Karpas-422 (cell line): ENCODE results near the gene SHANK1. TPM values are rescaled to one million over a fixed set of nuclear protein-coding genes. Genes with fewer than 3 reads are reported as not detected.
"Not testable (repeated sequence)": the region's sequence is repeated elsewhere in the genome, so short reads cannot be mapped to it uniquely, and the experiment has no call there.

Experiments
- DNase-seq: peaks from one replicate; pipeline ENCODE4 v3.0.0-alpha.2; 2015
- H2AFZ ChIP-seq: fragments of 200-600 bp; sonication (generic); 2 replicates; pipeline ENCODE4 v1.6.1; 2014; ENCODE audit warnings: antibody characterized with exemption, low read length, mixed read lengths
- H3K27ac ChIP-seq: fragments of 200-600 bp; sonication (generic); 2 replicates; pipeline ENCODE4 v1.5.1; 2014; ENCODE audit warnings: mild to moderate bottlenecking, low read length, moderate library complexity
- H3K27me3 ChIP-seq: fragments of 200-600 bp; sonication (generic); 2 replicates; pipeline ENCODE4 v1.6.1; 2014; ENCODE audit warnings: low read length, mixed read lengths
- H3K36me3 ChIP-seq: fragments of 200-600 bp; sonication (generic); 2 replicates; pipeline ENCODE4 v1.6.1; 2014; ENCODE audit warnings: low read length, mixed read lengths; ENCODE audit not compliant: insufficient read depth
- H3K4me1 ChIP-seq: fragments of 200-600 bp; sonication (generic); 2 replicates; pipeline ENCODE4 v1.6.1; 2014; ENCODE audit warnings: mild to moderate bottlenecking, low read length, mixed read lengths
- H3K4me2 ChIP-seq: fragments of 200-600 bp; sonication (generic); 2 replicates; pipeline ENCODE4 v1.6.1; 2014; ENCODE audit warnings: low read length, low read depth, mild to moderate bottlenecking; ENCODE audit not compliant: poor library complexity, severe bottlenecking
- H3K4me3 ChIP-seq: fragments of 200-600 bp; sonication (generic); 2 replicates; pipeline ENCODE4 v1.5.1; 2014; ENCODE audit warnings: mild to moderate bottlenecking, antibody characterized with exemption, low read length, mixed read lengths
- H3K79me2 ChIP-seq: fragments of 200-600 bp; sonication (generic); 2 replicates; pipeline ENCODE4 v1.6.1; 2014; ENCODE audit warnings: mild to moderate bottlenecking, low read length, mixed read lengths
- H3K9ac ChIP-seq: fragments of 200-600 bp; sonication (generic); 2 replicates; pipeline ENCODE4 v1.6.0; 2014; ENCODE audit warnings: low read length
- H3K9me2 ChIP-seq: fragments of 200-600 bp; sonication (generic), shearing (Covaris generic); replicated peaks from 2 replicates; pipeline ENCODE4 v1.6.0; 2014; ENCODE audit warnings: mild to moderate bottlenecking, low read length, moderate library complexity; ENCODE audit not compliant: insufficient read depth
- H3K9me3 ChIP-seq: fragments of 300-700, 200-600 bp; sonication (generic); 2 replicates; pipeline ENCODE4 v1.6.1; 2014; ENCODE audit warnings: low read length, mixed read lengths
- H4K20me1 ChIP-seq: fragments of 200-600 bp; sonication (generic); 2 replicates; pipeline ENCODE4 v1.6.1; 2014; ENCODE audit warnings: mild to moderate bottlenecking, antibody characterized with exemption, low read length, low read depth; ENCODE audit not compliant: insufficient read depth
- total RNA-seq: library from RNA; depleted of rRNA; stranded (reverse); fragments of >200 nt; shearing (Covaris generic); gene quantifications from 2 replicates; pipeline ENCODE4 v1.2.3, GENCODE V29; 2014; ENCODE audit warnings: low replicate concordance; rRNA removed

Gene SHANK1
- total RNA-seq: not detected in 2 replicates

- Histone ChIP-seq H3K9me2 (no peaks in the 10 kb centered on the region), H3K4me2 (no peak within 1 kb of the TSS), H3K36me3 (no peaks in the 10 kb centered on the region), H4K20me1 (no peaks in the 10 kb centered on the region), H3K27ac (no peak within 1 kb of the TSS), H3K4me3 (no peak within 1 kb of the TSS), H3K79me2 (no peaks in the 10 kb centered on the region), H2AFZ (no peak within 1 kb of the TSS), H3K4me1 (no peaks in the 10 kb centered on the region), H3K27me3 (no peaks in the 10 kb centered on the region), H3K9me3 (no peaks in the 10 kb centered on the region), H3K9ac (no peak within 1 kb of the TSS)
- DNase-seq: no peak
These were observed at the start of gene SHANK1 for GRCh38 chr19:50719566-50719965. Gene SHANK1 (minus strand): TSS chr19:50719802. CDS start chr19:50716919, 2,883 bp downstream.

GRCh38 chr19:50768277-50768676 is 48.7 kb upstream of the SHANK1 start:
- Histone ChIP-seq H3K9me3 (no peaks in the 10 kb centered on the region), H4K20me1 (no peaks in the 10 kb centered on the region), H3K9me2 (no peaks in the 10 kb centered on the region), H3K27ac (no peak overlapping the region), H3K9ac (no peak overlapping the region), H3K36me3 (no peaks in the 10 kb centered on the region), H2AFZ (no peak overlapping the region), H3K79me2 (no peaks in the 10 kb centered on the region), H3K27me3 (no peaks in the 10 kb centered on the region), H3K4me1 (peaks cover 7% of the 10 kb centered on the region), H3K4me3 (no peak overlapping the region), H3K4me2 (no peak overlapping the region)
- DNase-seq: no peak

- H3K27me3 ChIP-seq, H3K27ac ChIP-seq, DNase-seq, H3K9ac ChIP-seq, H3K9me3 ChIP-seq, H3K4me3 ChIP-seq, H3K4me1 ChIP-seq, H3K4me2 ChIP-seq, H3K9me2 ChIP-seq, H3K36me3 ChIP-seq, H2AFZ ChIP-seq, H4K20me1 ChIP-seq, H3K79me2 ChIP-seq: not testable (repeated sequence)
These were observed 47.7 kb upstream of the SHANK1 start for GRCh38 chr19:50767263-50767662.

- not testable (repeated sequence) for H3K27me3 ChIP-seq, H4K20me1 ChIP-seq
These were observed 47.1 kb upstream of the SHANK1 start for GRCh38 chr19:50766746-50767145.

GRCh38 chr19:50764409-50764808 is 44.8 kb upstream of the SHANK1 start:
- H3K9ac ChIP-seq: no peak overlapping the region
- no peak overlapping the region for H2AFZ ChIP-seq
- no peaks in the 10 kb centered on the region for H3K79me2 ChIP-seq
- no peak overlapping the region for H3K4me3 ChIP-seq
- H3K4me1 ChIP-seq: no peaks in the 10 kb centered on the region
- H3K36me3 ChIP-seq: no peaks in the 10 kb centered on the region
- no peaks in the 10 kb centered on the region for H3K27me3 ChIP-seq
- H3K27ac ChIP-seq: no peak overlapping the region
- no peaks in the 10 kb centered on the region for H3K9me2 ChIP-seq
- no peak overlapping the region for H3K4me2 ChIP-seq
- DNase-seq: no peak
- H3K9me3 ChIP-seq: 0 out of 2 replicates have a peak, but pooled peaks cover 5% of the 10 kb centered on the region
- H4K20me1 ChIP-seq: no peaks in the 10 kb centered on the region

More at GRCh38 chr19:50766746-50767145, 47.1 kb upstream of the SHANK1 start:
- H3K27ac ChIP-seq, H3K9me2 ChIP-seq, H3K9ac ChIP-seq, H3K4me1 ChIP-seq, H3K9me3 ChIP-seq, H2AFZ ChIP-seq, H3K4me2 ChIP-seq, H3K79me2 ChIP-seq, H3K36me3 ChIP-seq, H3K4me3 ChIP-seq, DNase-seq: not testable (repeated sequence)

GRCh38 chr19:50763521-50763920 is 43.9 kb upstream of the SHANK1 start:
- not testable (repeated sequence) for H3K9ac ChIP-seq, H3K27ac ChIP-seq, H3K79me2 ChIP-seq, H4K20me1 ChIP-seq, H3K4me3 ChIP-seq, H3K27me3 ChIP-seq, H3K9me3 ChIP-seq, H3K4me2 ChIP-seq, H3K4me1 ChIP-seq, H3K9me2 ChIP-seq, H2AFZ ChIP-seq, H3K36me3 ChIP-seq, DNase-seq

DNA sequence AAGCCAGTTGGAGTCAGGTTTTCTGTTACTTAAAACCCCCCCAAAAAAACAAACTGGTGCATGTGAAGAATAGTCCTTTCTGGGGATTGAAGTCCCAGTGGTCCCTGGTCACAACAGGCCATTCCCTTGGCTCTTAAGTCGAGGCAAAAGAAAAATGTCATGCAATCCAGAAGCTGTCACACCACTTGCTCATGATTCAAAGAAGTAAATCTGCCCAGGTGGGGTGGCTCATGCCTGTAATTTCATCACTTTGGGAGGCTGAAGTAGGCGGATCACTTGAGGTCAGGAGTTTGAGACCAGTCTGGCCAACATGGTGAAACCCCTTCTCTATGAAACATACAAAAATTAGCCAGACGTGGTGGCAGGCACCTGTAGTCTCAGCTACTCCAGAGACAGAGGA is 41.9 kb upstream of the SHANK1 start:
- H3K27me3 ChIP-seq, H2AFZ ChIP-seq, H4K20me1 ChIP-seq, H3K4me3 ChIP-seq, H3K9me3 ChIP-seq, H3K4me2 ChIP-seq, H3K9me2 ChIP-seq, H3K36me3 ChIP-seq, H3K27ac ChIP-seq, H3K4me1 ChIP-seq, H3K79me2 ChIP-seq, DNase-seq, H3K9ac ChIP-seq: not testable (repeated sequence)

GRCh38 chr19:50759886-50760285 is 40.3 kb upstream of the SHANK1 start:
- Histone ChIP-seq H3K4me3 (no peak overlapping the region), H3K9me2 (no peaks in the 10 kb centered on the region), H3K27ac (no peak overlapping the region), H3K36me3 (no peaks in the 10 kb centered on the region), H3K4me1 (no peaks in the 10 kb centered on the region), H4K20me1 (no peaks in the 10 kb centered on the region), H3K9ac (no peak overlapping the region), H3K27me3 (no peaks in the 10 kb centered on the region), H3K79me2 (no peaks in the 10 kb centered on the region), H2AFZ (0 out of 2 replicates have a peak overlapping the region, but pooled peaks have one; percentile 75), H3K4me2 (no peak overlapping the region), H3K9me3 (0 out of 2 replicates have a peak, but pooled peaks cover 5% of the 10 kb centered on the region)
- DNase-seq: peak; percentile 81

DNA sequence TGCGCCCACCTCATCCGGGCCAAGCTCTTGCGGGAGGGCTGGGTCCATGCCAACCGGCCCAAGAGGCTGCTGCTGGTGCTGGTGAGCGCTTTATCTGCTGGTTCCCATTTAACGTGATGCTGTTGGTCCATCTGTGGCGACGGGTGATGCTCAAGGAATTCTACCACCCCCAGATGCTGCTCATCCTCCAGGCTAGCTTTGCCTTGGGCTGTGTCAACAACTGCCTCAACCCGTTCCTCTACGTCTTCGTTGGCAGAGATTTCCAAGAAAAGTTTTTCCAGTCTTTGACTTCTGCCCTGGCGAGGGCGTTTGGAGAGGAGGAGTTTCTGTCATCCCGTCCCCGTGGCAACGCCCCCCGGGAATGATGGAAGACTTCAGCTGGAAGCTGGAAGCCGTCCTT is 39.5 kb upstream of the SHANK1 start:
- H3K4me2 ChIP-seq, H3K4me3 ChIP-seq, H4K20me1 ChIP-seq, H3K79me2 ChIP-seq, H3K9me2 ChIP-seq, H3K9ac ChIP-seq, H3K36me3 ChIP-seq, H3K27me3 ChIP-seq, H2AFZ ChIP-seq, DNase-seq, H3K4me1 ChIP-seq, H3K9me3 ChIP-seq, H3K27ac ChIP-seq: not testable (repeated sequence)
